GM23338 (cell line): ENCODE results near the gene TBKBP1. TPM values are rescaled to one million over a fixed set of nuclear protein-coding genes. Genes with fewer than 3 reads are reported as not detected.

Experiments used
- ATAC-seq: fragments of 200-7000 bp; cut with Tn5 transposase; 3 replicates; pipeline ENCODE4 v1.9.1; 2020
- DNase-seq: peaks from one replicate; pipeline ENCODE4 v3.0.0-alpha.2; 2015; ENCODE audit warnings: low spot score
- H2AFZ ChIP-seq: fragments of 200-600 bp; sonication (generic); 2 replicates; pipeline ENCODE4 v1.8.0; 2016; ENCODE audit warnings: antibody characterized with exemption, mild to moderate bottlenecking, moderate library complexity
- H3F3A ChIP-seq: fragments of 200-600 bp; sonication (generic); replicated peaks from 2 replicates; pipeline ENCODE4 v1.8.0; 2017; ENCODE audit warnings: antibody characterized with exemption, mixed run types, low read depth
- H3K27ac ChIP-seq: fragments of 200-600 bp; sonication (generic); 2 replicates; pipeline ENCODE4 v1.6.1; 2016; ENCODE audit warnings: low read depth
- H3K27me3 ChIP-seq: fragments of 200-600 bp; sonication (generic); 2 replicates; pipeline ENCODE4 v1.8.0; 2016; ENCODE audit warnings: mild to moderate bottlenecking, mixed run types, moderate library complexity; ENCODE audit not compliant: insufficient read depth
- H3K36me3 ChIP-seq: fragments of 200-600 bp; sonication (generic); 2 replicates; pipeline ENCODE4 v1.8.0; 2016; ENCODE audit warnings: mild to moderate bottlenecking; ENCODE audit not compliant: insufficient read depth
- H3K4me1 ChIP-seq: fragments of 200-600 bp; sonication (generic); 2 replicates; pipeline ENCODE4 v1.8.0; 2016; ENCODE audit warnings: mild to moderate bottlenecking, moderate library complexity; ENCODE audit not compliant: insufficient read depth
- H3K4me2 ChIP-seq: fragments of 200-600 bp; sonication (generic); 2 replicates; pipeline ENCODE4 v1.7.1; 2017; ENCODE audit warnings: mixed run types
- H3K4me3 ChIP-seq: fragments of 200-600 bp; sonication (generic); 2 replicates; pipeline ENCODE4 v1.6.1; 2016; ENCODE audit warnings: mixed run types
- H3K79me2 ChIP-seq: fragments of 200-600 bp; sonication (generic); replicated peaks from 2 replicates; pipeline ENCODE4 v1.8.0; 2017; ENCODE audit warnings: mild to moderate bottlenecking; ENCODE audit not compliant: insufficient read depth
- H3K9me2 ChIP-seq: fragments of 200-600 bp; sonication (generic); 2 replicates; pipeline ENCODE4 v1.8.0; 2017; ENCODE audit not compliant: insufficient read depth
- H4K20me1 ChIP-seq: fragments of 200-600 bp; sonication (generic); replicated peaks from 2 replicates; pipeline ENCODE4 v1.8.0; 2017; ENCODE audit warnings: mild to moderate bottlenecking; ENCODE audit not compliant: insufficient read depth
- H3K27ac Mint-ChIP-seq: 2 replicates; pipeline ENCODE4 v1.8.0; 2020; ENCODE audit warnings: inconsistent platforms, mild to moderate bottlenecking, moderate library complexity, mixed read lengths
- H3K27me3 Mint-ChIP-seq: 3 replicates; pipeline ENCODE4 v1.8.0; 2022; ENCODE audit warnings: low read depth, mild to moderate bottlenecking, moderate library complexity, mixed read lengths, inconsistent platforms; ENCODE audit not compliant: insufficient read depth, poor library complexity
- H3K36me3 Mint-ChIP-seq: 3 replicates; pipeline ENCODE4 v1.8.0; 2021; ENCODE audit warnings: low read depth, mild to moderate bottlenecking, inconsistent platforms, moderate library complexity, mixed read lengths
- H3K4me1 Mint-ChIP-seq: 3 replicates; pipeline ENCODE4 v1.8.0; 2020; ENCODE audit warnings: mild to moderate bottlenecking, inconsistent platforms, mixed read lengths
- H3K4me3 Mint-ChIP-seq: 3 replicates; pipeline ENCODE4 v1.8.0; 2021; ENCODE audit warnings: moderate library complexity, mild to moderate bottlenecking, inconsistent platforms, mixed read lengths
- H3K9me3 Mint-ChIP-seq: 3 replicates; pipeline ENCODE4 v1.8.0; 2020; ENCODE audit warnings: moderate library complexity, mild to moderate bottlenecking, inconsistent platforms, mixed read lengths
- CREB1 ChIP-seq: fragments of 250-450 bp; sonication (Bioruptor Pico); IDR thresholded peaks from 2 replicates; pipeline ENCODE4 v1.5.0; 2020; ENCODE audit warnings: low read depth, mild to moderate bottlenecking, moderate library complexity
- ETS1 ChIP-seq: IDR thresholded peaks from 2 replicates; pipeline ENCODE4 v1.6.1; 2016; ENCODE audit warnings: antibody characterized with exemption
- EZH2 ChIP-seq: fragments of 200-600 bp; sonication (generic); IDR thresholded peaks from one replicate; pipeline ENCODE4 v1.8.0; 2017; ENCODE audit warnings: antibody characterized with exemption, mild to moderate bottlenecking, low read depth; ENCODE audit not compliant: unreplicated experiment
- JUNB ChIP-seq: IDR thresholded peaks from one replicate; pipeline ENCODE4 v1.6.1; 2016; ENCODE audit warnings: antibody characterized with exemption; ENCODE audit not compliant: unreplicated experiment
- NANOG ChIP-seq: IDR thresholded peaks from 2 replicates; pipeline ENCODE4 v1.6.1; 2016; ENCODE audit warnings: antibody characterized with exemption, borderline replicate concordance
- POLR2AphosphoS5 ChIP-seq: IDR thresholded peaks from 2 replicates; pipeline ENCODE4 v1.6.1; 2016; ENCODE audit warnings: antibody characterized with exemption, low read depth
- STAT1 ChIP-seq: IDR thresholded peaks from one replicate; pipeline ENCODE4 v1.6.1; 2016; ENCODE audit warnings: antibody characterized with exemption; ENCODE audit not compliant: unreplicated experiment
- ZNF331 ChIP-seq: fragments of 250-450 bp; sonication (Bioruptor Pico); IDR thresholded peaks from 2 replicates; pipeline ENCODE4 v1.5.0; 2020; ENCODE audit warnings: low read depth, mild to moderate bottlenecking, moderate library complexity
- polyA plus RNA-seq: library from polyadenylated mRNA; unstranded; fragments of >200 nt; fragmentation: Nextera tagmentation; extraction: Ambion mirVana; gene quantifications from 2 replicates; pipeline ENCODE4 v1.2.1, GENCODE V29; 2016
- total RNA-seq: library from RNA; depleted of rRNA; stranded (reverse); fragments of >200 nt; shearing (Covaris generic); gene quantifications from 2 replicates; pipeline ENCODE4 v1.2.3, GENCODE V29; 2014
- TF ChIP-seq, protein P1 (sequence below): IDR thresholded peaks from one replicate; pipeline ENCODE4 v1.6.1; 2018; ENCODE audit warnings: antibody characterized with exemption; ENCODE audit not compliant: unreplicated experiment
- TF ChIP-seq, protein P2 (sequence below): fragments of 250-450 bp; sonication (Bioruptor Pico); IDR thresholded peaks from 2 replicates; pipeline ENCODE4 v1.5.0; 2020; ENCODE audit warnings: mild to moderate bottlenecking, moderate library complexity

The TBKBP1 gene
- total and polyA plus RNA-seq, 2 experiments from 2014 or later, result 2.5 to 12.1 TPM

GRCh38 chr17:47686276-47686635, 7.7 kb upstream of the TBKBP1 start:
- H3K27me3 Mint-ChIP-seq, result peaks cover 12% of the 10 kb centered on the region
- H3K36me3 ChIP-seq, result peaks cover 26% of the 10 kb centered on the region
- DNase-seq (no peak), ATAC-seq (no peak)
- TF ChIP-seq ZNF331 (CRISPR knock-in tag) (no peak), CREB1 (CRISPR knock-in tag) (no peak), ETS1 (no peak), POLR2AphosphoS5 (no peak), JUNB (no peak), EZH2 (no peak), NANOG (no peak), STAT1 (no peak)
- TF ChIP-seq, protein P1, sequence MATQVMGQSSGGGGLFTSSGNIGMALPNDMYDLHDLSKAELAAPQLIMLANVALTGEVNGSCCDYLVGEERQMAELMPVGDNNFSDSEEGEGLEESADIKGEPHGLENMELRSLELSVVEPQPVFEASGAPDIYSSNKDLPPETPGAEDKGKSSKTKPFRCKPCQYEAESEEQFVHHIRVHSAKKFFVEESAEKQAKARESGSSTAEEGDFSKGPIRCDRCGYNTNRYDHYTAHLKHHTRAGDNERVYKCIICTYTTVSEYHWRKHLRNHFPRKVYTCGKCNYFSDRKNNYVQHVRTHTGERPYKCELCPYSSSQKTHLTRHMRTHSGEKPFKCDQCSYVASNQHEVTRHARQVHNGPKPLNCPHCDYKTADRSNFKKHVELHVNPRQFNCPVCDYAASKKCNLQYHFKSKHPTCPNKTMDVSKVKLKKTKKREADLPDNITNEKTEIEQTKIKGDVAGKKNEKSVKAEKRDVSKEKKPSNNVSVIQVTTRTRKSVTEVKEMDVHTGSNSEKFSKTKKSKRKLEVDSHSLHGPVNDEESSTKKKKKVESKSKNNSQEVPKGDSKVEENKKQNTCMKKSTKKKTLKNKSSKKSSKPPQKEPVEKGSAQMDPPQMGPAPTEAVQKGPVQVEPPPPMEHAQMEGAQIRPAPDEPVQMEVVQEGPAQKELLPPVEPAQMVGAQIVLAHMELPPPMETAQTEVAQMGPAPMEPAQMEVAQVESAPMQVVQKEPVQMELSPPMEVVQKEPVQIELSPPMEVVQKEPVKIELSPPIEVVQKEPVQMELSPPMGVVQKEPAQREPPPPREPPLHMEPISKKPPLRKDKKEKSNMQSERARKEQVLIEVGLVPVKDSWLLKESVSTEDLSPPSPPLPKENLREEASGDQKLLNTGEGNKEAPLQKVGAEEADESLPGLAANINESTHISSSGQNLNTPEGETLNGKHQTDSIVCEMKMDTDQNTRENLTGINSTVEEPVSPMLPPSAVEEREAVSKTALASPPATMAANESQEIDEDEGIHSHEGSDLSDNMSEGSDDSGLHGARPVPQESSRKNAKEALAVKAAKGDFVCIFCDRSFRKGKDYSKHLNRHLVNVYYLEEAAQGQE, result no peak
- TF ChIP-seq, protein P2, sequence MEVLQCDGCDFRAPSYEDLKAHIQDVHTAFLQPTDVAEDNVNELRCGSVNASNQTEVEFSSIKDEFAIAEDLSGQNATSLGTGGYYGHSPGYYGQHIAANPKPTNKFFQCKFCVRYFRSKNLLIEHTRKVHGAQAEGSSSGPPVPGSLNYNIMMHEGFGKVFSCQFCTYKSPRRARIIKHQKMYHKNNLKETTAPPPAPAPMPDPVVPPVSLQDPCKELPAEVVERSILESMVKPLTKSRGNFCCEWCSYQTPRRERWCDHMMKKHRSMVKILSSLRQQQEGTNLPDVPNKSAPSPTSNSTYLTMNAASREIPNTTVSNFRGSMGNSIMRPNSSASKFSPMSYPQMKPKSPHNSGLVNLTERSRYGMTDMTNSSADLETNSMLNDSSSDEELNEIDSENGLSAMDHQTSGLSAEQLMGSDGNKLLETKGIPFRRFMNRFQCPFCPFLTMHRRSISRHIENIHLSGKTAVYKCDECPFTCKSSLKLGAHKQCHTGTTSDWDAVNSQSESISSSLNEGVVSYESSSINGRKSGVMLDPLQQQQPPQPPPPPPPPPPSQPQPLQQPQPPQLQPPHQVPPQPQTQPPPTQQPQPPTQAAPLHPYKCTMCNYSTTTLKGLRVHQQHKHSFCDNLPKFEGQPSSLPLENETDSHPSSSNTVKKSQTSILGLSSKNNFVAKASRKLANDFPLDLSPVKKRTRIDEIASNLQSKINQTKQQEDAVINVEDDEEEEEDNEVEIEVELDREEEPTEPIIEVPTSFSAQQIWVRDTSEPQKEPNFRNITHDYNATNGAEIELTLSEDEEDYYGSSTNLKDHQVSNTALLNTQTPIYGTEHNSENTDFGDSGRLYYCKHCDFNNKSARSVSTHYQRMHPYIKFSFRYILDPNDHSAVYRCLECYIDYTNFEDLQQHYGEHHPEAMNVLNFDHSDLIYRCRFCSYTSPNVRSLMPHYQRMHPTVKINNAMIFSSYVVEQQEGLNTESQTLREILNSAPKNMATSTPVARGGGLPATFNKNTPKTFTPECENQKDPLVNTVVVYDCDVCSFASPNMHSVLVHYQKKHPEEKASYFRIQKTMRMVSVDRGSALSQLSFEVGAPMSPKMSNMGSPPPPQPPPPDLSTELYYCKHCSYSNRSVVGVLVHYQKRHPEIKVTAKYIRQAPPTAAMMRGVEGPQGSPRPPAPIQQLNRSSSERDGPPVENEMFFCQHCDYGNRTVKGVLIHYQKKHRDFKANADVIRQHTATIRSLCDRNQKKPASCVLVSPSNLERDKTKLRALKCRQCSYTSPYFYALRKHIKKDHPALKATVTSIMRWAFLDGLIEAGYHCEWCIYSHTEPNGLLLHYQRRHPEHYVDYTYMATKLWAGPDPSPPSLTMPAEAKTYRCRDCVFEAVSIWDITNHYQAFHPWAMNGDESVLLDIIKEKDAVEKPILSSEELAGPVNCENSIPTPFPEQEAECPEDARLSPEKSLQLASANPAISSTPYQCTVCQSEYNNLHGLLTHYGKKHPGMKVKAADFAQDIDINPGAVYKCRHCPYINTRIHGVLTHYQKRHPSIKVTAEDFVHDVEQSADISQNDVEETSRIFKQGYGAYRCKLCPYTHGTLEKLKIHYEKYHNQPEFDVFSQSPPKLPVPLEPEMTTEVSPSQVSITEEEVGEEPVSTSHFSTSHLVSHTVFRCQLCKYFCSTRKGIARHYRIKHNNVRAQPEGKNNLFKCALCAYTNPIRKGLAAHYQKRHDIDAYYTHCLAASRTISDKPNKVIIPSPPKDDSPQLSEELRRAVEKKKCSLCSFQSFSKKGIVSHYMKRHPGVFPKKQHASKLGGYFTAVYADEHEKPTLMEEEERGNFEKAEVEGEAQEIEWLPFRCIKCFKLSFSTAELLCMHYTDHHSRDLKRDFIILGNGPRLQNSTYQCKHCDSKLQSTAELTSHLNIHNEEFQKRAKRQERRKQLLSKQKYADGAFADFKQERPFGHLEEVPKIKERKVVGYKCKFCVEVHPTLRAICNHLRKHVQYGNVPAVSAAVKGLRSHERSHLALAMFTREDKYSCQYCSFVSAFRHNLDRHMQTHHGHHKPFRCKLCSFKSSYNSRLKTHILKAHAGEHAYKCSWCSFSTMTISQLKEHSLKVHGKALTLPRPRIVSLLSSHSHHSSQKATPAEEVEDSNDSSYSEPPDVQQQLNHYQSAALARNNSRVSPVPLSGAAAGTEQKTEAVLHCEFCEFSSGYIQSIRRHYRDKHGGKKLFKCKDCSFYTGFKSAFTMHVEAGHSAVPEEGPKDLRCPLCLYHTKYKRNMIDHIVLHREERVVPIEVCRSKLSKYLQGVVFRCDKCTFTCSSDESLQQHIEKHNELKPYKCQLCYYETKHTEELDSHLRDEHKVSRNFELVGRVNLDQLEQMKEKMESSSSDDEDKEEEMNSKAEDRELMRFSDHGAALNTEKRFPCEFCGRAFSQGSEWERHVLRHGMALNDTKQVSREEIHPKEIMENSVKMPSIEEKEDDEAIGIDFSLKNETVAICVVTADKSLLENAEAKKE, result no peak
- H3K4me3 ChIP-seq, result no peak overlapping the region
- H2AFZ ChIP-seq, result no peak overlapping the region
- no peak overlapping the region for H3K27ac ChIP-seq
- H3K9me2 ChIP-seq, result no peaks in the 10 kb centered on the region
- H3K4me2 ChIP-seq, result no peak overlapping the region
- peaks cover 19% of the 10 kb centered on the region; the same call in 1 of the 2 replicates for H4K20me1 ChIP-seq
- H3K36me3 Mint-ChIP-seq, result peaks cover 41% of the 10 kb centered on the region
- H3K4me1 Mint-ChIP-seq, result peaks cover 29% of the 10 kb centered on the region
- no peaks in the 10 kb centered on the region for H3K9me3 Mint-ChIP-seq
- peaks cover 35% of the 10 kb centered on the region for H3F3A ChIP-seq
- H3K4me3 Mint-ChIP-seq, result no peak overlapping the region
- H3K4me1 ChIP-seq, result peaks cover 9% of the 10 kb centered on the region
- H3K27ac Mint-ChIP-seq, result 0 out of 2 replicates have a peak overlapping the region, but pooled peaks have one; percentile 60
- H3K79me2 ChIP-seq, result no peaks in the 10 kb centered on the region
- H3K27me3 ChIP-seq, result no peaks in the 10 kb centered on the region
